K562 (cell line): ENCODE measurements around the gene ABCA13.

ENCODE experiments used
- CHD2 ChIP-seq: IDR thresholded peaks from 2 replicates; pipeline ENCODE4 v1.6.1; 2011; ENCODE audit warnings: low read depth, low read length
- ETV6 ChIP-seq, 3 experiments: fragments of 150-350 bp in 1 of 3; sonication (generic) in 1 of 3; formaldehyde crosslinking in 1 of 3; IDR thresholded peaks; 2 replicates each; pipeline versions ENCODE4 v1.6.1 to v1.8.0; 2014 to 2022; ENCODE audit warnings: borderline replicate concordance in 2 of 3, low read depth in 2 of 3, antibody characterized with exemption in 1 of 3, low read length in 1 of 3, mild to moderate bottlenecking in 1 of 3, missing genetic modification reagents in 1 of 3
- HMG20B ChIP-seq: fragments of 250-450 bp; sonication (Bioruptor Pico); IDR thresholded peaks from 2 replicates; pipeline ENCODE4 v1.5.0; 2021; ENCODE audit warnings: mild to moderate bottlenecking
- POLR2A ChIP-seq: fragments of 450-650 bp; conservative IDR thresholded peaks from 2 replicates; pipeline ENCODE4 v1.6.1; 2016
- SETDB1 ChIP-seq: IDR thresholded peaks from one replicate; pipeline ENCODE4 v1.6.1; 2012; ENCODE audit warnings: low read length, control low read depth, inconsistent platforms
- SRF ChIP-seq, 2 experiments: fragments of 250-450, 450-650 bp in 1 of 2; sonication (Bioruptor Pico) in 1 of 2; sonication (generic) in 1 of 2; formaldehyde crosslinking; IDR thresholded peaks; 2 replicates each; pipeline versions ENCODE4 v1.5.0 to v1.5.1; 2020 to 2022; ENCODE audit warnings: mild to moderate bottlenecking in 1 of 2, missing genetic modification reagents in 1 of 2
- ZBTB11 ChIP-seq, 3 experiments: fragments of 200-800 bp in 1 of 3; fragments of 250-450 bp in 1 of 3; fragments of 450-650 bp in 1 of 3; sonication (Bioruptor Pico) in 1 of 3; sonication (Bioruptor generic) in 1 of 3; formaldehyde crosslinking in 1 of 3; IDR thresholded peaks; 2 replicates each; pipeline versions ENCODE4 v1.6.1 to v1.8.0; 2016 to 2022; ENCODE audit warnings: mild to moderate bottlenecking in 2 of 3, missing genetic modification characterization in 2 of 3, missing compliant biosample characterization in 1 of 3, moderate library complexity in 1 of 3
- ZBTB5 ChIP-seq: fragments of 450-650 bp; IDR thresholded peaks from 2 replicates; pipeline ENCODE4 v1.6.1; 2017; ENCODE audit warnings: antibody characterized with exemption
- ZFP91 ChIP-seq: sonication (generic); formaldehyde crosslinking; IDR thresholded peaks from 2 replicates; pipeline ENCODE4 v1.8.0; 2022; ENCODE audit warnings: mild to moderate bottlenecking, missing genetic modification reagents
- ZNF274 ChIP-seq: IDR thresholded peaks from 2 replicates; pipeline ENCODE4 v1.6.1; 2011; ENCODE audit warnings: low read depth, mild to moderate bottlenecking, low read length, moderate library complexity, borderline replicate concordance
- ZNF764 ChIP-seq: fragments of 250-450 bp; sonication (Bioruptor Pico); IDR thresholded peaks from 2 replicates; pipeline ENCODE4 v1.4.0; 2020; ENCODE audit warnings: low read depth, mild to moderate bottlenecking, moderate library complexity

GRCh38 chr7:48587475-48587874, 416.2 kb downstream of the ABCA13 start:
- TF ChIP-seq ZNF274 (no peak), ZBTB5 (no peak), ETV6 (IDR thresholded peaks at IDR 0.05; ENCODE audit: borderline replicate concordance in 1 of 2, low read depth in 2 of 2, low read length in 1 of 2) (no peak), ETV6 (CRISPR knock-in tag; IDR thresholded peaks at IDR 0.05; ENCODE audit: borderline replicate concordance) (no peak), SRF (CRISPR knock-in tag; IDR thresholded peaks at IDR 0.05) (no peak), HMG20B (no peak), ZFP91 (no peak), CHD2 (no peak), POLR2A (no peak), ZBTB11 (CRISPR knock-in tag; IDR thresholded peaks at IDR 0.05) (no peak), ZNF764 (no peak), SETDB1 (no peak)
